Mesendoderm (in vitro differentiated cells): Measurements from ENCODE around the gene SETD3.

ENCODE experiments used
- DNase-seq: peaks from one replicate; pipeline ENCODE4 v3.0.0; 2013
- H2AK5ac ChIP-seq: 2 replicates; pipeline ENCODE4 v1.6.1; 2013; ENCODE audit warnings: low read length, inconsistent platforms
- H2BK120ac ChIP-seq: 2 replicates; pipeline ENCODE4 v1.6.1; 2013; ENCODE audit warnings: low read depth, mild to moderate bottlenecking, low read length, moderate library complexity, mixed read lengths
- H2BK15ac ChIP-seq: replicated peaks from 2 replicates; pipeline ENCODE4 v1.6.1; 2013; ENCODE audit warnings: low read depth, mild to moderate bottlenecking, moderate library complexity
- H2BK5ac ChIP-seq: 2 replicates; pipeline ENCODE4 v1.6.1; 2013; ENCODE audit warnings: low read length, inconsistent platforms
- H3K18ac ChIP-seq: 2 replicates; pipeline ENCODE4 v1.6.1; 2013; ENCODE audit warnings: mild to moderate bottlenecking, low read length, mixed read lengths
- H3K23ac ChIP-seq: one replicate; pipeline ENCODE4 v1.6.1; 2013; ENCODE audit warnings: low read length
- H3K27ac ChIP-seq: 2 replicates; pipeline ENCODE4 v1.5.1; 2013; ENCODE audit warnings: low read depth, mild to moderate bottlenecking, inconsistent platforms, low read length, moderate library complexity
- H3K27me3 ChIP-seq: 2 replicates; pipeline ENCODE4 v1.6.1; 2013; ENCODE audit warnings: low read length, control low read depth, mild to moderate bottlenecking, inconsistent platforms; ENCODE audit not compliant: insufficient read depth, poor library complexity
- H3K36me3 ChIP-seq: 2 replicates; pipeline ENCODE4 v1.6.1; 2013; ENCODE audit warnings: low read length, inconsistent platforms; ENCODE audit not compliant: control insufficient read depth, insufficient read depth
- H3K4ac ChIP-seq: one replicate; pipeline ENCODE4 v1.6.1; 2013; ENCODE audit warnings: low read depth, mild to moderate bottlenecking, low read length, moderate library complexity
- H3K4me1 ChIP-seq: 2 replicates; pipeline ENCODE4 v1.6.1; 2013; ENCODE audit warnings: low read depth, low read length, inconsistent platforms; ENCODE audit not compliant: control insufficient read depth
- H3K4me2 ChIP-seq: 2 replicates; pipeline ENCODE4 v1.6.1; 2013; ENCODE audit warnings: low read length
- H3K4me3 ChIP-seq: 2 replicates; pipeline ENCODE4 v1.5.1; 2013; ENCODE audit warnings: mild to moderate bottlenecking, low read length
- H3K56ac ChIP-seq: one replicate; pipeline ENCODE4 v1.6.1; 2013; ENCODE audit warnings: low read length
- H3K79me1 ChIP-seq: 2 replicates; pipeline ENCODE4 v1.6.1; 2013; ENCODE audit warnings: low read length, inconsistent platforms
- H3K79me2 ChIP-seq: 2 replicates; pipeline ENCODE4 v1.6.1; 2013; ENCODE audit warnings: mild to moderate bottlenecking, low read length; ENCODE audit not compliant: control insufficient read depth, insufficient read depth
- H3K9ac ChIP-seq: 2 replicates; pipeline ENCODE4 v1.6.1; 2013; ENCODE audit warnings: low read length, inconsistent platforms
- H4K5ac ChIP-seq: one replicate; pipeline ENCODE4 v1.6.1; 2013; ENCODE audit warnings: low read length
- H4K8ac ChIP-seq: one replicate; pipeline ENCODE4 v1.6.1; 2013; ENCODE audit warnings: low read depth, mild to moderate bottlenecking, control low read depth, low read length, moderate library complexity
- WGBS: extraction: QIAGEN DNeasy Blood & Tissue Kit; methylation state at CpG from one replicate; pipeline ENCODE4 v1.1.7; 2013; ENCODE audit warnings: low lambda C conversion rate, missing lambda C conversion rate; ENCODE audit not compliant: insufficient coverage; ENCODE audit errors: extremely low coverage; 5-methylcytosine and 5-hydroxymethylcytosine counted together

The SETD3 gene

DNA sequence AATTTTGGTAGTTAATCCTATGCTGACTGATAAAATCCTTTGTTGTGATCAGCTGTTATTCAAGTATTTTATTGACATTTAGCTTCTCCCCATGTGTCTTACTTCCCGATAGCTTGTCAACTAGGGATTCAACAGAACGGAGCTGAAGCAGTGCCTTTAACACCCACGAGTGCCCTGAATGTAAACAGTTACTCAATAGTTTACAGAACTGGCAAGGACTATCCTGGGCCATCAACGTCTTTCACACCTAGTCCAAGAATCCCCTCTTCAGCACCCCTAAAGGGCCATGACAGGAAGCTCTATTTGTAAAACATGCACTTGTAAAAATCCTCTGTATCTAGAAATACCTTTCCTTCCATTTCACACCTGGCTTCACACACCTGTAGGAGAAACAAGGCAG is 45.3 kb downstream of the SETD3 start:
- Histone ChIP-seq H4K5ac (no peak overlapping the region), H3K9ac (no peak overlapping the region), H2BK15ac (no peak overlapping the region), H4K8ac (no peak overlapping the region), H3K4me1 (no peaks in the 10 kb centered on the region), H3K27me3 (no peaks in the 10 kb centered on the region), H3K27ac (no peak overlapping the region), H3K36me3 (no peaks in the 10 kb centered on the region), H3K4me3 (no peak overlapping the region), H3K4me2 (no peak overlapping the region), H3K79me2 (no peaks in the 10 kb centered on the region), H2BK120ac (no peak overlapping the region), H3K23ac (no peak overlapping the region), H2AK5ac (no peak overlapping the region), H3K18ac (no peak overlapping the region), H3K4ac (no peak overlapping the region), H3K56ac (no peak overlapping the region), H2BK5ac (no peak overlapping the region), H3K79me1 (peaks cover 4% of the 10 kb centered on the region)
- no peak for DNase-seq
- WGBS = no CpG with 5 or more reads among the region's 4 CpGs

DNA sequence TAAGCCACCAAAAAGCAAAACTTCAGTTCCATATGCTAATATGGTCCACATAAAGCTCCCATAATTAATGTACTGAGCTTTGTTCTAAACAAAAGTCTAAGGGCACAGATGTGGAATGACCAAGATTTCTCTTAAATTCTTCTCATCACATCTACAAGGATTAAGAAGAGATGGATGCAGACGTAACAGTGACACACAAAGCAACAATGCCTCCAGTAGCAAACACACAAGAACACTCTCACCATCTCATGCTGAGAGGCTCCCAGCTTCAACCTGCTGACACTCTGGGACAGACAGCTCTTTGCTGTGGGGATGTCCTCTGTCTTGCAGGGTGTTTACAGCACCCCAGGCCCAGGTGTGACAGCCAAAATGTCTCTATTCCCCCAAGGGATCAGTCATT is 48.2 kb downstream of the SETD3 start:
- no peak overlapping the region for H2BK5ac ChIP-seq
- no peak overlapping the region for H3K4me3 ChIP-seq
- H3K23ac ChIP-seq = no peak overlapping the region
- H3K36me3 ChIP-seq = no peaks in the 10 kb centered on the region
- H4K5ac ChIP-seq = no peak overlapping the region
- H3K18ac ChIP-seq = no peak overlapping the region
- no peak for DNase-seq
- H2AK5ac ChIP-seq = no peak overlapping the region
- H3K4me1 ChIP-seq = no peaks in the 10 kb centered on the region
- H3K4me2 ChIP-seq = no peak overlapping the region
- H3K27ac ChIP-seq = no peak overlapping the region
- no peaks in the 10 kb centered on the region for H3K27me3 ChIP-seq
- WGBS = no CpG with 5 or more reads among the region's 1 CpG
- H3K56ac ChIP-seq = no peak overlapping the region
- no peaks in the 10 kb centered on the region for H3K79me2 ChIP-seq
- no peak overlapping the region for H4K8ac ChIP-seq
- no peak overlapping the region for H2BK15ac ChIP-seq
- H3K9ac ChIP-seq = no peak overlapping the region
- H3K79me1 ChIP-seq = peaks cover 10% of the 10 kb centered on the region
- H2BK120ac ChIP-seq = no peak overlapping the region
- H3K4ac ChIP-seq = no peak overlapping the region

DNA sequence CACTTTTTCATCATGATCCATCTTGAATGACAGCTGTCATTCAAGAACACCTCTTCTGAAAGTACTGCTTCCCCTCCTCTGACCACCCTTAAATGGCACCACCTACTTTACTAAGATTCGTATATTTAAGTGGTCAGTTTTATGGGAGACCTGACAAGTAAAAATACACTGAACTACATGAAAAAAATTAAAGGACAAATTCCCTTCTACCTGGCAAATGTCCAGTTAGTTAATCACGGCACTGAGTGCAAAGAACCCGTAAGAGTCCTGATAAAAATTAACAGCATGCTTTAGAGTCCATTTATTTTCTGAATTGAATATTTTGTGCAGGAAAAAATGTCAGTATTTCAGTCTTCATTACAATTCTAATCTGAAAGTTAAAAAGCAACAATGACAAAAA is 48.7 kb downstream of the SETD3 start:
- H3K18ac ChIP-seq = no peak overlapping the region
- peaks cover 10% of the 10 kb centered on the region for H3K79me1 ChIP-seq
- no peak overlapping the region for H2BK5ac ChIP-seq
- H2BK15ac ChIP-seq = no peak overlapping the region
- no peak overlapping the region for H3K4me2 ChIP-seq
- no peaks in the 10 kb centered on the region for H3K36me3 ChIP-seq
- H3K27me3 ChIP-seq = no peaks in the 10 kb centered on the region
- WGBS = no CpG with 5 or more reads among the region's 3 CpGs
- no peak for DNase-seq
- H3K4ac ChIP-seq = no peak overlapping the region
- H3K4me3 ChIP-seq = no peak overlapping the region
- H4K8ac ChIP-seq = no peak overlapping the region
- H3K79me2 ChIP-seq = no peaks in the 10 kb centered on the region
- H3K56ac ChIP-seq = no peak overlapping the region
- H3K4me1 ChIP-seq = no peaks in the 10 kb centered on the region
- no peak overlapping the region for H2BK120ac ChIP-seq
- H4K5ac ChIP-seq = no peak overlapping the region
- no peak overlapping the region for H3K9ac ChIP-seq
- no peak overlapping the region for H3K23ac ChIP-seq
- H2AK5ac ChIP-seq = no peak overlapping the region
- H3K27ac ChIP-seq = no peak overlapping the region

DNA sequence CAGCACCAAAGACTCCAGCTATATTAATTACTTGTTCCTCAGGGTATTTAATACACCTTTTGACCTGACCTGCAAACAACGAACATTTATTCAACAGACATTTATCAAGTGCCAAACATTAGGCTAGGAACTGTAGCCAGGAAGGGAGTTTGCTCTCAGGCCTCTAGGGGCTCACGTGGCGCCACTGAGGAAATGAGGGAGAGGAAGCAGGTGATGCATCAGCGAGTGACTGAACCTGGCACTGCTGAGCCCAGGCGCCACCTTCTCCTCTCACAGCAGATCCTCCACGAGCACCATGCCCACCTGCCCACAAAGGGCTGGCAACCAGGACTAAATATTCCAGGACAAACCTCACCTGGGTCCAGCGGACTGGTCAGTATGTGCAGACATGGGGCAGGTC is 50.2 kb downstream of the SETD3 start:
- Histone ChIP-seq H2BK15ac (no peak overlapping the region), H3K4me2 (no peak overlapping the region), H3K27me3 (no peaks in the 10 kb centered on the region), H4K8ac (no peak overlapping the region), H2AK5ac (no peak overlapping the region), H3K18ac (no peak overlapping the region), H3K9ac (no peak overlapping the region), H3K79me1 (peaks cover 12% of the 10 kb centered on the region), H3K27ac (no peak overlapping the region), H2BK5ac (no peak overlapping the region), H3K23ac (no peak overlapping the region), H3K79me2 (no peaks in the 10 kb centered on the region), H3K4me3 (no peak overlapping the region), H3K4me1 (no peaks in the 10 kb centered on the region), H3K4ac (no peak overlapping the region), H3K36me3 (no peaks in the 10 kb centered on the region), H2BK120ac (no peak overlapping the region), H4K5ac (no peak overlapping the region), H3K56ac (no peak overlapping the region)
- WGBS = no CpG with 5 or more reads among the region's 7 CpGs
- DNase-seq = peak; percentile 70

DNA sequence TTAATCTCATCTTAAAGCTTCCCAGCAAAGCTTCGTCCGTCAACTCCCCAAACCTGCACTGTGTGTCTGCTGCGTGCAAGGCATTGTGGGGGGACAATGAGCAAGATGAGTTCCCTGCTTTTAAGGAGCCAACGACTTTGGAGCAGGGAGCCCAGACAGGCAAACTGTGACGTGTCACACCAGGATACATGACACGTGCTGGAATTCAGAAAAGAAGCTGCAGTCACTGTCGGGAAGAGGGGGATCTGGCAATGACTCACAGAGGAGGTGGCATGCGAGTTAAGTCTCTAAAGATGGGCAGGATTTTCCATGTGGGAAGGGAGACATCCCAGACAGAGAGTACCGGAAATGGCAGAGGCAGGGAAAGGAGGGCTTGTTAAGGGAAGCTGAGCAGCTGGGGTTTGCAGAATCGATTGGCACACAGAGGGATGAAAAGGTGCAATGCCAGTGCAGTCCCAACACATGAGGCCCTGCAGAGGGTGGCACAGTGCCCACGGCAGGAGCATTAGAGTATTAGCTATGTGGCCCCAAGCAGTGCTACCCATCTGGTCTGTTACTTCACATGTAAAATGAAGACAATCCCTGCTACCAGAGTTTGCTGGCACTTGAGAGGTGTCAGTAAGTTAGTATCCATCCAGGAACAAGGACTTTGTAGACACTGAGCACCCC is 52.9 kb downstream of the SETD3 start:
- Histone ChIP-seq H3K4me2 (no peak overlapping the region), H2AK5ac (no peak overlapping the region), H2BK15ac (no peak overlapping the region), H3K27me3 (no peaks in the 10 kb centered on the region), H3K4me3 (no peak overlapping the region), H4K5ac (no peak overlapping the region), H3K27ac (no peak overlapping the region), H3K9ac (no peak overlapping the region), H3K18ac (no peak overlapping the region), H3K23ac (no peak overlapping the region), H2BK5ac (no peak overlapping the region), H2BK120ac (no peak overlapping the region), H4K8ac (no peak overlapping the region), H3K4ac (no peak overlapping the region), H3K79me2 (no peaks in the 10 kb centered on the region), H3K36me3 (no peaks in the 10 kb centered on the region), H3K79me1 (peaks cover 15% of the 10 kb centered on the region), H3K4me1 (peaks cover 11% of the 10 kb centered on the region), H3K56ac (no peak overlapping the region)
- no CpG with 5 or more reads among the region's 11 CpGs for WGBS
- peak; percentile 76 for DNase-seq

DNA sequence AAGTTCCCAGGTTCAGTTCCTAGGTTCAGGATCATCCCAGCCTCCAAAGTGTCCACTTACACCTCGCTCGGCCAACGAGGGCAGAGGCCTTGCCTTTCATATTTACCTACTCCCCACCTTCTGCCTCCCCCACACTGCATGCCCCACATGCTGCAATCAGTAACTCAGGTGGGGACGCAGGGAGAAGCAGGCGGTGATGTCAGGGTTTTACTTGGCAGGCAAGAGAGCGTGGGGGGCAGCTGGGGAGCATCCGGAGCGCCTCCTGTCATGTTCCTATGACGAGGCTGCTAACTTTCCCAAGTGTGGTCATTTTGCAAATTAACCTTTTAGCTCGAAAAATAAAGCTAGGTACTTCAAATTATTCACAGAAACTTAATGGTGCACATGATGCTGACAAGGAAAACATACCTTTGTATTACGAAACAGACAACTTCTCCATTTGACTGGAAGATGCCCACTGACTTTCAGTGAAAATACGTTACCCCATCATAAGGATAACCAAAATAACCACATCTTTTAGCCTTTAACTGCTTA is 53.8 kb downstream of the SETD3 start:
- no CpG with 5 or more reads among the region's 12 CpGs for WGBS
- Histone ChIP-seq H3K4me1 (peaks cover 13% of the 10 kb centered on the region), H4K8ac (no peak overlapping the region), H3K56ac (no peak overlapping the region), H3K4me3 (no peak overlapping the region), H2BK5ac (no peak overlapping the region), H3K4ac (no peak overlapping the region), H3K23ac (no peak overlapping the region), H3K79me1 (peaks cover 13% of the 10 kb centered on the region), H3K4me2 (no peak overlapping the region), H2BK15ac (no peak overlapping the region), H3K79me2 (no peaks in the 10 kb centered on the region), H2BK120ac (no peak overlapping the region), H3K27me3 (no peaks in the 10 kb centered on the region), H3K18ac (no peak overlapping the region), H3K27ac (no peak overlapping the region), H4K5ac (no peak overlapping the region), H2AK5ac (no peak overlapping the region), H3K36me3 (no peaks in the 10 kb centered on the region), H3K9ac (no peak overlapping the region)
- no peak for DNase-seq
